Panc1 (cell line): ENCODE results near the gene EHMT2. TPM values are rescaled to one million over a fixed set of nuclear protein-coding genes. Genes with fewer than 3 reads are reported as not detected.

Source experiments
- ATAC-seq: fragments of 200-7000 bp; cut with Tn5 transposase; 2 replicates; pipeline ENCODE4 v1.9.1; 2020; ENCODE audit warnings: mild to moderate bottlenecking, moderate library complexity
- BruUV-seq: library from RNA; stranded (reverse); fragments of 400-500 nt; replicated peaks from 2 replicates; lab custom pipeline; 2021; lab: Mats Ljungman, UMichigan
- CTCF ChIA-PET: fragments of 300-600 bp; sonication (Branson Sonifier 250); formaldehyde crosslinking; loops from one replicate; lab custom pipeline; 2022; ENCODE audit warnings: antibody characterized with exemption; lab: Charles Lee
- POLR2A ChIA-PET: fragments of 300-600 bp; sonication (Branson Sonifier 250); formaldehyde crosslinking; loops from one replicate; lab custom pipeline; 2022; ENCODE audit warnings: antibody characterized with exemption; lab: Charles Lee
- DNase-seq: peaks from one replicate; pipeline ENCODE4 v3.0.0-alpha.2; 2010; ENCODE audit warnings: low read depth, low spot score
- H3K27ac ChIP-seq: 2 replicates; pipeline ENCODE4 v1.5.1; 2011; ENCODE audit warnings: mild to moderate bottlenecking, low read length, inconsistent platforms
- H3K27me3 ChIP-seq: fragments of 200-500 bp; sonication (Bioruptor generic); 2 replicates; pipeline ENCODE4 v1.6.0; 2014; ENCODE audit warnings: low read length, inconsistent platforms; ENCODE audit not compliant: control insufficient read depth, insufficient read depth
- H3K36me3 ChIP-seq: fragments of 200-500 bp; sonication (Bioruptor generic); 2 replicates; pipeline ENCODE4 v1.5.1; 2014; ENCODE audit warnings: inconsistent platforms, mild to moderate bottlenecking, low read length, moderate library complexity; ENCODE audit not compliant: control insufficient read depth, insufficient read depth
- H3K4me1 ChIP-seq: 2 replicates; pipeline ENCODE4 v1.5.1; 2011; ENCODE audit warnings: inconsistent platforms, mild to moderate bottlenecking, low read length, moderate library complexity; ENCODE audit not compliant: control insufficient read depth, insufficient read depth
- H3K4me3 ChIP-seq, 2 experiments: 2 replicates each; pipeline ENCODE4 v1.5.1; 2011 to 2012; ENCODE audit warnings: low read depth in 2 of 2, low read length in 2 of 2, mild to moderate bottlenecking in 2 of 2, inconsistent platforms in 1 of 2, moderate library complexity in 1 of 2
- H3K9me3 ChIP-seq: fragments of 200-500 bp; sonication (Bioruptor generic); 2 replicates; pipeline ENCODE4 v1.5.1; 2014; ENCODE audit warnings: low read depth, mild to moderate bottlenecking, inconsistent platforms, low read length, moderate library complexity; ENCODE audit not compliant: control insufficient read depth, insufficient read depth
- POLR2AphosphoS5 ChIP-seq: IDR thresholded peaks from 2 replicates; pipeline ENCODE4 v1.6.1; 2012; ENCODE audit warnings: mild to moderate bottlenecking, low read depth, low read length, moderate library complexity
- SIN3A ChIP-seq: IDR thresholded peaks from 2 replicates; pipeline ENCODE4 v1.6.1; 2012; ENCODE audit warnings: low read depth, mild to moderate bottlenecking, low read length, moderate library complexity, borderline replicate concordance; ENCODE audit not compliant: insufficient read depth
- TCF7L2 ChIP-seq: IDR thresholded peaks from 2 replicates; pipeline ENCODE4 v1.6.1; 2011; ENCODE audit warnings: mild to moderate bottlenecking, low read depth, low read length, inconsistent platforms
- in situ Hi-C: cut with HindIII; loops from 2 replicates; pipeline ENCODE4 v1.10.0; 2016; ENCODE audit warnings: low sequenced_read_pairs, low pct_unique_long_range_greater_than_20kb
- intact Hi-C: fragments of 100-400 bp; cut with micrococcal nuclease; formaldehyde crosslinking; loops from one replicate; pipeline ENCODE4 v1.10.0; 2022; ENCODE audit not compliant: unreplicated experiment
- total RNA-seq: library from RNA; stranded (reverse); gene quantifications from one replicate; pipeline ENCODE4 v1.2.1, GENCODE V29; 2021; ENCODE audit not compliant: unreplicated experiment
- TF ChIP-seq, protein P1 (sequence below), 2 experiments: IDR thresholded peaks; 2 replicates each; pipeline ENCODE4 v1.6.1; 2011 to 2012; ENCODE audit warnings: low read depth in 2 of 2, control low read depth in 1 of 2, low read length in 1 of 2, mild to moderate bottlenecking in 1 of 2, moderate library complexity in 1 of 2; ENCODE audit not compliant: insufficient read depth in 1 of 2
- TF ChIP-seq, protein P2 (sequence below): fragments of 450-650 bp; IDR thresholded peaks from 2 replicates; pipeline ENCODE4 v1.5.1; 2017; ENCODE audit warnings: mild to moderate bottlenecking

EHMT2 gene
- total RNA-seq, 1 experiment from 2014 or later = 60.4 TPM

DNA sequence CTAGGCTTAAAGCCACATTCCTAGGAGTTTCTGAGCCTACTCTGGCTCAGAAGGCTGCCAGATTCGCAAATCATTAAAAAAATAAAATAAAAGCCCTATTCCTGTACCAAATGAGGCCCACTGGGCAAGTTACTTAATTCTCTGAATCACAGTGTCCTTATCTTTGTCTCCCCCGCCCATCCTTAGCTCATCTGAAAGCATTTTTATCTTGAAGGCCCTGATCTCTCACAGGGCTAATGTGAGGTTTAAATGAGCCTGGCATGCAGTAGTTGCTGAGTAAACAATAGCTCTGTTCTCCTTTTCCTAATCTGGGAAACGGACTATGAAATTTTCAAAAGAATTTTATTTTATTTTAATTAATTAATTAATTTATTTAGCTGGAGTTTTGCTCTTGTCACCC, 6.5 kb upstream of the EHMT2 start:
- ChIA-PET CTCF (interaction anchor here (0.9 kb wide), 1 partner anchor 46 kb away, joined by 3 read pairs; no protein-coding TSS in a partner anchor), POLR2A (no interaction called here)
- Histone ChIP-seq H3K4me1 (peaks cover 15% of the 10 kb centered on the region), H3K4me3 (no peak overlapping the region), H3K27ac (no peak overlapping the region; the same call in 1 of the 2 replicates), H3K9me3 (no peaks in the 10 kb centered on the region), H3K27me3 (no peaks in the 10 kb centered on the region), H3K36me3 (no peaks in the 10 kb centered on the region)
- no peak for DNase-seq
- TF ChIP-seq, protein P1, sequence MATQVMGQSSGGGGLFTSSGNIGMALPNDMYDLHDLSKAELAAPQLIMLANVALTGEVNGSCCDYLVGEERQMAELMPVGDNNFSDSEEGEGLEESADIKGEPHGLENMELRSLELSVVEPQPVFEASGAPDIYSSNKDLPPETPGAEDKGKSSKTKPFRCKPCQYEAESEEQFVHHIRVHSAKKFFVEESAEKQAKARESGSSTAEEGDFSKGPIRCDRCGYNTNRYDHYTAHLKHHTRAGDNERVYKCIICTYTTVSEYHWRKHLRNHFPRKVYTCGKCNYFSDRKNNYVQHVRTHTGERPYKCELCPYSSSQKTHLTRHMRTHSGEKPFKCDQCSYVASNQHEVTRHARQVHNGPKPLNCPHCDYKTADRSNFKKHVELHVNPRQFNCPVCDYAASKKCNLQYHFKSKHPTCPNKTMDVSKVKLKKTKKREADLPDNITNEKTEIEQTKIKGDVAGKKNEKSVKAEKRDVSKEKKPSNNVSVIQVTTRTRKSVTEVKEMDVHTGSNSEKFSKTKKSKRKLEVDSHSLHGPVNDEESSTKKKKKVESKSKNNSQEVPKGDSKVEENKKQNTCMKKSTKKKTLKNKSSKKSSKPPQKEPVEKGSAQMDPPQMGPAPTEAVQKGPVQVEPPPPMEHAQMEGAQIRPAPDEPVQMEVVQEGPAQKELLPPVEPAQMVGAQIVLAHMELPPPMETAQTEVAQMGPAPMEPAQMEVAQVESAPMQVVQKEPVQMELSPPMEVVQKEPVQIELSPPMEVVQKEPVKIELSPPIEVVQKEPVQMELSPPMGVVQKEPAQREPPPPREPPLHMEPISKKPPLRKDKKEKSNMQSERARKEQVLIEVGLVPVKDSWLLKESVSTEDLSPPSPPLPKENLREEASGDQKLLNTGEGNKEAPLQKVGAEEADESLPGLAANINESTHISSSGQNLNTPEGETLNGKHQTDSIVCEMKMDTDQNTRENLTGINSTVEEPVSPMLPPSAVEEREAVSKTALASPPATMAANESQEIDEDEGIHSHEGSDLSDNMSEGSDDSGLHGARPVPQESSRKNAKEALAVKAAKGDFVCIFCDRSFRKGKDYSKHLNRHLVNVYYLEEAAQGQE (IDR thresholded peaks at IDR 0.05; ENCODE audit: insufficient read depth in 1 of 2, low read depth in 2 of 2, low read length in 1 of 2) = no peak
- TF ChIP-seq, protein P2, sequence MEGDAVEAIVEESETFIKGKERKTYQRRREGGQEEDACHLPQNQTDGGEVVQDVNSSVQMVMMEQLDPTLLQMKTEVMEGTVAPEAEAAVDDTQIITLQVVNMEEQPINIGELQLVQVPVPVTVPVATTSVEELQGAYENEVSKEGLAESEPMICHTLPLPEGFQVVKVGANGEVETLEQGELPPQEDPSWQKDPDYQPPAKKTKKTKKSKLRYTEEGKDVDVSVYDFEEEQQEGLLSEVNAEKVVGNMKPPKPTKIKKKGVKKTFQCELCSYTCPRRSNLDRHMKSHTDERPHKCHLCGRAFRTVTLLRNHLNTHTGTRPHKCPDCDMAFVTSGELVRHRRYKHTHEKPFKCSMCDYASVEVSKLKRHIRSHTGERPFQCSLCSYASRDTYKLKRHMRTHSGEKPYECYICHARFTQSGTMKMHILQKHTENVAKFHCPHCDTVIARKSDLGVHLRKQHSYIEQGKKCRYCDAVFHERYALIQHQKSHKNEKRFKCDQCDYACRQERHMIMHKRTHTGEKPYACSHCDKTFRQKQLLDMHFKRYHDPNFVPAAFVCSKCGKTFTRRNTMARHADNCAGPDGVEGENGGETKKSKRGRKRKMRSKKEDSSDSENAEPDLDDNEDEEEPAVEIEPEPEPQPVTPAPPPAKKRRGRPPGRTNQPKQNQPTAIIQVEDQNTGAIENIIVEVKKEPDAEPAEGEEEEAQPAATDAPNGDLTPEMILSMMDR = no peak
- TF ChIP-seq TCF7L2 (no peak), POLR2AphosphoS5 (no peak), SIN3A (no peak)
- no peak for ATAC-seq
- intact Hi-C loops (no loop called here), in situ Hi-C loops (no loop called here)
- BruUV-seq = no TSS peak

DNA sequence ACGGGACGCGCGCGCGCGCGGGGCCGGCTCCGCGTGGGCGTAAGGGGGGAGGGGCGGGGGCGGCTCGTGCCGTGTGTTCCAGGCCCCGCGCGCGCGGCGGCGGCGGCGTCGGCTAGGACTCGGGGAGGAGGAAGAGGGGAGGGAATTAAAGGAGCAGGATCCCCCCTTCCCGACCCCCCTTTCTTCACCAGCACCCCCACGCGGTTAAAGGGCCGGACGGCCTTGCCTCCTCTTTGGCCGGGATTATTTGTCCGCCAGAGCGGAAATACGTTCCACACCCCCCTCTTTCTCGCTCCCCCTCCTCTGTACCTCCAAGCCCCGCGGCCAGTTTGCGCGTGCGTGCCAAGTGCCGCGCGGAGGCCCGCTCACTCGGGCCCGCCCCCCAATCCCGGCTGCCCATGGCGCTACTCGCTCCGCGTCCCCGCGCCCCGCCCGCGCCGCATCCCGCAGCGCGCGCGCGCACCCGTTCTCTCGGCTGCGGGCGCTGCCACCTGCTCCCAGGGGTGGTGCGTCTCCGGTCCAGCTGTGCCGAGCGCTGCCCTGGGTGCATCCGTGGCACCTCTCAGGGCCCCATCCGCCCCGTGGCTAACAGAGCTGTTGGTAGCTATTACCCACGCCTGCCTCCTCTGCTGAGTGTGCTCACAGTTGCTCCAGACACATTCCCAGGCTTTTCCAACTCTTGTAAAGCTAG, 4.6 kb upstream of the EHMT2 start, which contains the start of gene ZBTB12:
TSS of gene ZBTB12 (minus strand) at position 134 of the 691 bp plus-strand sequence. CDS start 781 bp downstream, outside the sequence.
- H3K4me3 ChIP-seq = peak within 1 kb of the TSS; percentile 54 to 70
- CTCF ChIA-PET = interaction anchor here (0.6 to 0.8 kb wide), 2 partner anchors 21 to 50 kb away, joined by 3 read pairs; no protein-coding TSS in a partner anchor
- no peaks in the 10 kb centered on the region; the same call in 1 of the 2 replicates for H3K36me3 ChIP-seq
- peaks cover 17% of the 10 kb centered on the region for H3K4me1 ChIP-seq
- TF ChIP-seq SIN3A = peak; percentile 45; the same call in 1 of the 2 replicates
- TF ChIP-seq, protein P1 (IDR thresholded peaks at IDR 0.05; ENCODE audit: insufficient read depth in 1 of 2, low read depth in 2 of 2, low read length in 1 of 2) = 0 out of 4 replicates have a peak, but pooled peaks of 1 of the 2 experiments have one; percentile 18
- TF ChIP-seq POLR2AphosphoS5 = peak; percentile 52; the same call in 1 of the 2 replicates
- no peak for TF ChIP-seq TCF7L2
- TF ChIP-seq, protein P2 = no peak
- DNase-seq (peak; percentile 64), ATAC-seq (peak; percentile 83)
- intact Hi-C loops (no loop called here), in situ Hi-C loops (no loop called here)
- POLR2A ChIA-PET = interaction anchor here (0.6 kb wide), 1 partner anchor 14 kb away, joined by 4 read pairs; no protein-coding TSS in a partner anchor
- H3K9me3 ChIP-seq = no peaks in the 10 kb centered on the region
- no TSS peak for BruUV-seq
- peak within 1 kb of the TSS; percentile 92 for H3K27ac ChIP-seq
- H3K27me3 ChIP-seq = no peaks in the 10 kb centered on the region
